ENCODE data around the gene IQCK.

DNA sequence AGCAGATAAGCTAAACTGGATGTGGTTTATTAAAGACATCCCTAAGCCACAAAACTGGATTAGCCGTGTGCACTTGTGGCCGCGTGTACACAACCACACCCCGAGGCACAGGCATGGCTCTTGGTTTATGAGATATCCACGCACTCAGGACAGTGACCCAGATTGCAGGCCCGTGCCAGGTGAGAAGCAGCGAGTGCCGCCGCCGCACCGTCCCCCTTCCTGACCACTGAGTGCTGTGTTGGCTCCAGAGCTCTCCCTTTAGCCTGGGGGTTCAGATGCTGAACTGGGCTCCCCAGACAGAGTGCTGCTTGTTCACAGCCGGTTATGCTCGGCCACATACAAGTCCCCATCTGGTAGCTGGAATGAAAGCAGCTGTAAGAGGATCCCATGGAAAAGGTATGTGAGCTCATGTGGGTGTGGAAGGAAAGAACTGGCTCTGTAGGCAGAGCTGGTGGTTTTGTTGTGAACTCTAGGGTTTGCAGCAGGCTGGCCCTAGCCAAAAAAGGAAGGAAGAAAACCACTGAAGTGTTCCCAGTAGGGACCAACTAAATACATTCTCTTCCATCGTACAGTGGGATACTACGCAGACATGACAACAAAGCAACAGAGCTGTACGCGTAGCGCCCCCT, 29.6 kb upstream of the IQCK start:
- TF ChIP-seq, protein P1, sequence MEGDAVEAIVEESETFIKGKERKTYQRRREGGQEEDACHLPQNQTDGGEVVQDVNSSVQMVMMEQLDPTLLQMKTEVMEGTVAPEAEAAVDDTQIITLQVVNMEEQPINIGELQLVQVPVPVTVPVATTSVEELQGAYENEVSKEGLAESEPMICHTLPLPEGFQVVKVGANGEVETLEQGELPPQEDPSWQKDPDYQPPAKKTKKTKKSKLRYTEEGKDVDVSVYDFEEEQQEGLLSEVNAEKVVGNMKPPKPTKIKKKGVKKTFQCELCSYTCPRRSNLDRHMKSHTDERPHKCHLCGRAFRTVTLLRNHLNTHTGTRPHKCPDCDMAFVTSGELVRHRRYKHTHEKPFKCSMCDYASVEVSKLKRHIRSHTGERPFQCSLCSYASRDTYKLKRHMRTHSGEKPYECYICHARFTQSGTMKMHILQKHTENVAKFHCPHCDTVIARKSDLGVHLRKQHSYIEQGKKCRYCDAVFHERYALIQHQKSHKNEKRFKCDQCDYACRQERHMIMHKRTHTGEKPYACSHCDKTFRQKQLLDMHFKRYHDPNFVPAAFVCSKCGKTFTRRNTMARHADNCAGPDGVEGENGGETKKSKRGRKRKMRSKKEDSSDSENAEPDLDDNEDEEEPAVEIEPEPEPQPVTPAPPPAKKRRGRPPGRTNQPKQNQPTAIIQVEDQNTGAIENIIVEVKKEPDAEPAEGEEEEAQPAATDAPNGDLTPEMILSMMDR (IDR thresholded peaks at IDR 0.05; ENCODE audit: extremely low read depth in 1 of 2, insufficient read depth in 1 of 2, low read depth in 1 of 2, low read length in 2 of 2), result no peak
- TF ChIP-seq EZH2 (IDR thresholded peaks at IDR 0.05; ENCODE audit: borderline replicate concordance, low read depth, low read length, severe bottlenecking) (no peak), GATA2 (IDR thresholded peaks at IDR 0.05; ENCODE audit: insufficient read depth, insufficient read length, low read depth, low read length) (no peak), POLR2AphosphoS5 (IDR thresholded peaks at IDR 0.05; ENCODE audit: insufficient read depth, low read depth, low read length) (no peak), POLR2A (IDR thresholded peaks at IDR 0.05; ENCODE audit: low read depth, low read length) (no peak), JUN (IDR thresholded peaks at IDR 0.05; ENCODE audit: borderline replicate concordance, insufficient read depth, insufficient read length, low read depth) (no peak), FOS (IDR thresholded peaks at IDR 0.05; ENCODE audit: borderline replicate concordance, insufficient read depth, low read length) (no peak)
- TF ChIP-seq, protein P2, sequence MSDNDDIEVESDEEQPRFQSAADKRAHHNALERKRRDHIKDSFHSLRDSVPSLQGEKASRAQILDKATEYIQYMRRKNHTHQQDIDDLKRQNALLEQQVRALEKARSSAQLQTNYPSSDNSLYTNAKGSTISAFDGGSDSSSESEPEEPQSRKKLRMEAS (IDR thresholded peaks at IDR 0.05; ENCODE audit: insufficient read depth, insufficient read length), result no peak

All from endothelial cell of umbilical vein (primary cell).